NCI-H226 (cell line): ENCODE measurements around the gene KIAA0825.

ENCODE experiments used
- DNase-seq: peaks from one replicate; pipeline ENCODE4 v3.0.0-alpha.2; 2015

The KIAA0825 gene

DNA sequence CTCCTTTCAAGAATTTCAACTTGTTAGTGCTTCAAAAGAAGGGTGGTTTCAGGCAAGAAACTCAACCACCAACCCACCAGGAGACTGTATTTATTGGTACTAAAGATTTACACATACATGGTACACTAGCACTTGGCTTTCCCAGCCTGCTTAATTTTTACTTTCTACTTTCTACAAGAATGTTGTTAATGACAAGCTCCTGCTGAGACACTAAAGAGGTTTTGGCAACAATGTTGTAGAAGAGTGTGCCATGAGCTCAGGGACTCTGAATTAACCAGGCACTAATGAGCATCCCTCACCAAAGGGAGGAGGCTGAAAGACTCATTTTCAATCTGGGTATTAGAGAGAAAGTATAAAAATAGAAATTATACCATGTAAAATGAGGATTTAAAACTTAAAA lies 195.0 kb downstream of the KIAA0825 start:
- DNase-seq = no peak

DNA sequence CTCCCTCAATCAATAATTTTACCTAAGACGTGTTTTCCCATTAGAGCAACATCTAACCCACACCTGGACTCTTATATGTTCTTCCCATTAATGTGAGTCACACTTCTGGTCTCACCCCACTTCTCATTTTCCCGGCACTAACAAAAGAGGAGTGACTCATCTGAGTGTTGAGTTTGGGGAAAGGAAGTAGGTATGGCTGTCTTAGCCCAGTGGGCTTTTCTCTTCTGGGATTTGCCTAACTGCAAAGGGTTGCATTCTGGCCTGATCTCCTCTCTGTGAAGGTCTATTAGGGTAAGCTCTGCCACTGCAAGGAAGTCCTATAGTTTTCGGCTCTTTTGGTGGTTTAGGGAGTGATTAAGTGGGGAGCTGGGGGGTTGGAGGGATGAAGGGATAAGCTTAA lies 195.6 kb downstream of the KIAA0825 start:
- peak; percentile 54 for DNase-seq

DNA sequence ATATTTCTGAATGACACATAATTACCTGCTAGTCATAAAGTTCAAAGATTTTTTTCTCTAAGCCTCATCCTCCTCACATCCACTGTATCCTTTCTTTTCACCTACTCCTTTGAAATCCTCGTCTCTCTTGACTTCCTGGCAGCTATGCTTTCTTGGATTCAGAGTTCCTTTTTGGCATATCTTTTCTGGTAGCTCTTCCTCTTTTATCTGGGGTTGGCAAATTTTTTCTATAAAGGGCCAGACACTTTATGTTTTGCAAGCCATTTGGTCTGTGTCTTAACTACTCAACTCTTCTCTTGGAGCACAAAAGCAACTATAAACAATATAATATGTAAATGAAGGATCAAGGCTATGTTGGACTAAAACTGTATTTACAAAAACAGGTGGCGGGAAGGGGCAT lies 197.5 kb downstream of the KIAA0825 start:
- DNase-seq = no peak

DNA sequence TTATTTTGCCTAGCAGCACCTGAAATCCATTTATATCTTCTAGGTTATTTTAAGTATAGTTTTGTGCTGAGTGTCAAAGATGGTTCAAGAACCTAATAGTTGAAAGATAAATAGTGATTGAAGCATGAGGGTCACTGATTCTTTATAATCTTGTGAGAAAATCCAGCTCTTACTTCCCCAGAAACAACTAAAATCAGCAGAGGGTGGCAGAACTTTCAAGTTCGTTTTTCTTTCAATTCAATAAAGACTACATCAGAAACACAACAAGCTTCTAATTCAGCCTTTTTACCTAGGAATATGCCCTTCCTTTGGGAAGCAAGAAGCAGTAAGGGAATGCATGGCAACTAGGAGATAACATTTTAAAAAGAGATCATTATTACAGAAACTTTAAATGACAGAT lies 202.6 kb downstream of the KIAA0825 start:
- no peak for DNase-seq

DNA sequence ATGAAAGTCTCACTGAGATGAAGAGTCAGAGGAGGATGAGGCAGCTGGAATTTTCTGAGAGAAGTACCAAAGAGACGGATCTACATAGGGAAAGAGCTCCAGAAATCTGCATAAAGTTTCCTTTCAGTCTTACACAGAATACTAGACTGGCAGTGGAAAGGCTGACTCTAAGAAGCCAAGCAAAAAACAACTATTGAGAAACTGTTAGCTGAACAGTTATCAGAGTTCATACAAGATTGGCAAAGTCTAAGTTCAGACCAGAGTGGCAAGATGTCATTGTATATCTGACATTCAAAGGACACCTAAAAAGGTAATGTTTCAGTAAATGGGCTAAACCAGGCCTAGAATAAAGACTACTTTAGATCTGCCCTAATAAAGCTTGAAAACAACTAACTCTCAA lies 209.0 kb downstream of the KIAA0825 start:
- DNase-seq = no peak

DNA sequence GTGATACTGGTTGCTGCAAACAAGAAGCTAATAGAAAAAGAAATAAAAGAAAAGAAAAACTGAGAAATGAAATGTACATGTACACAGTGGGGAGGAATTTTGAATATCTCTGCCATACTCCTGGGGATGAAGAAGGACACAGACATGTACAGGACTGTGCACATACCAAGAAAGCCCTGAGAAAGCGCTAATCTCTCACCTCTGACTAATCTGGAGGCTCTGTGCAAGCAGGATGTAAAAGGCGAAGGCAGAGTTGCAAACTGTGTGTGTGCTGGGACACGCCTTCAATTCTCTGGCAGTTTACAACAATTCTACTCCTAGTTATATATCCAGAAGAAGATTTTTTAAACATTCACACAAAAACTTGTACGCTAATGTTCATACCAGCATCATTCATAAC lies 211.4 kb downstream of the KIAA0825 start:
- peak; percentile 12 for DNase-seq

DNA sequence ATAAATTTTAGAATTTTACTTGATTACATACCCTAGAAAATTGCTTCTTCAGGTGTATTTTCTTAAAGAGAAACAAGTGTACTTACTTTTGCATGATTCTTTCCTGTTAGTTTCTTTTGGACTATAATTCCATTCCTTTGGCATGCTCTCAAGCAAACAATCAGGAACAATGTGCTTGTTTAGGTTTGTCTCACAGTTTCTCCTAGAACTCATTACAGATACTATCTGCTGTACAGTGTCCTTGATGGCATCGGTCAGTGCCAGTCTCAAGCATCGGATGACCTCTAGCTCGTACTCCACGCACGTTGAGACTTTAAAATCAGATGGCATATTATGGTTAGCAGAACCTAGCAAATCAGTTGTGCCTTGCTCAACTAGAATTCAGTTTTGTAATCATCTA lies 214.9 kb downstream of the KIAA0825 start:
- DNase-seq = no peak

DNA sequence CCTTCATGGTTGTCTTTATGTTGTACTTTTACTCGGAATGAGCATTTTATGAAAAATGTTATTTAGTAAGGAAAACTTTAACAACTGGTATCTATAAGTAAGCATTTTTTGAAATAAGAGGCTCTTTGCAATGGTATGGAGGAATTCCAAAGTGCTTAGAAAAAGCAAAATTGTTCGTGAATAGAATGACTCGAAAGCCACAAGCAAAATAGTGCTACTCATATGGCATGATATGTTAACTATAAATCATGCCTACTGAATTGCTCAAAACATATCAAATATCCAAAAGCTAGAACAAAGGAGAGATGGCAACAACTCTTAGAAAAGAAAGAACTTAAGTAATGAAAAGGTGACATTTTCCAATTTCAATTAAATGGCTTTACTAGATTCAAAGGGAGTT lies 216.3 kb downstream of the KIAA0825 start:
- no peak for DNase-seq

DNA sequence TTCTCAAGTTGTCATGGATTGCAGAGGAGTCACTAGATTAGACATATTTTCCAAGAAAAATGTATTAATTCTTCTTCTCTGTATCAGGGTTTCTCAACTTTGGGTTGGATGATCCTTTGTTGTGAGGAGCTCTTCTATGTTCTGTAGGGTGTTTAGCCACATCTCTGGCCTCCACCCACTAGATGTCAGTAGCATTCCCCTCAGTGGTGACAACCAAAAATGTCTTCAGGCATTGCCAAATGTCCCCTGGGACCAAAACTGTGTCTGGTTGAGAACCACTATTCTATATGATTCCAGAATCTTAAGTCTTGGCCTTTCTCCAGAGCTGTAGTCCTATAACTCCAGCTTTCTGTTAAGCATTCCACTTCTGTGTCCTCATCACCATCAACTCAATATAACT lies 220.9 kb downstream of the KIAA0825 start:
- no peak for DNase-seq

DNA sequence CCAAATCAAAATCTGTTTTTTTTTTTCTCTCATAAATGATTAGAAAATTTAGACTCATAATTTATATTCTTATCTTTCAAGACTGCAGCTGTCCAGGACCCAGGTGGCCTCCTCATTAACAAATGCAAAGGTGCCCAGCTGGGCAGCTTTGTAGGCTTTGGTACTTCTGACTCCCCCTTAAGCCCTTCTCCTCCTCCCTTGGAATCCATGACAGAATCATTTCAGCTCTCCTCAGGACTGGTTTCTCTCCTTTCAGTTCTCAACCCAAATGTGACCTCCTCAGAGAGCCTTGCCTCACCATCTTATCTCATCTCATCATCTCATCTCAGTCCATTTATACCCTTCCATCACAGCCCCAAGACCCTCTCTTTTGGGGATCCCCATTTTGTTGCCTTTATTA lies 221.7 kb downstream of the KIAA0825 start:
- DNase-seq = no peak

DNA sequence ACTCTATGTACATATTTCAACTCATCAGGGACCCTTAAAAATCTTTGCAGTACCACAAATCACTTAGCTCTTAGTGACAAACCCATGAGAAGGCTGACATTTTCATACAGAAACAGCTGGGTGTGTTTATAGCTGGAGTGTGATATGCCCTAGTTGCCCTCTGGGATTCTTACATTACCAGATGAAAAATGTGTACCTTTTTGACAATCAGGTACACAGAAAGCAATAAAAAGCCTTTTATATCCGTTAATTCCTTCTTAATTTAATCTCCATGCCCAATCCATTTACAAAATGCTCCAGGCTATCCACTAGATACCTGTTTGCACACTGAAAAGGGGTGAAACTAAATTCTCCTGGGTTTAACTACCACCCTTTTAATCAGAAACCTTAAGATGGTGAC lies 222.9 kb downstream of the KIAA0825 start:
- no peak for DNase-seq

DNA sequence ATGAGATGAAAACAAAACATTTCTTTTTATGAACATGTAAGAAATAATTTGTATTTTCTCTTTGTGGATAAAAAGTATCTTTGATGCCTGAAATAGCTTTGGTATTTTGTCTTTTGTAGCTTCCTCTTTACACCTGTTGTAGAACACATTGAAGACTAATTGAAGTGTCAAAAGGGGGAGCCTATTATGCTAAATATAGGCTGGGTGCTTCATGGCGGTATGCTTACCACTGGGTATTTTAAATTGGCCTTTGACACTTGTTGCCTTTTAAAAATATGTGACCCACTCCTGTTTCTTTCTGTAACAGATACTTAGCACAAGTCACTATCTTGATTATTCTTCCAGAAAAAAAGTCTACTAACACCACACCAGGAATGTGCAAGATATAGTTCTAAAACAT lies 226.4 kb downstream of the KIAA0825 start:
- no peak for DNase-seq

DNA sequence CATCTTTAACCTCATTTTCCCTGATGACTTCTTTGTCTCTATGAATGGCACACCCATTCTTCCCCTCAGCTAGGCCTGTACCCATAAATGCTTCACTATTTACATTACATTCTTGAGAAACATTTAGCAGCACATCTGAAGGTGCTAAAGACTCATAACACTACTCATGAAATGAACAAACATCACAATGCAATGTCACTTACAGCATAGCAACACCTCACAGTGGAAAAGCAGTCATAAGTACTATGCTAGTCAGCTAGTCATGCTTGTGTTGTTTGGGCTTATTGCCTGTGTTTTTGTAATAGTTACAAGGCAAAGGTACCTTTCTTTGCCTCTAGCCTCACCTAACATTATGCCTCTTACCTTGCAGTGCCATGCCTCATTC lies 228.9 kb downstream of the KIAA0825 start:
- no peak for DNase-seq

DNA sequence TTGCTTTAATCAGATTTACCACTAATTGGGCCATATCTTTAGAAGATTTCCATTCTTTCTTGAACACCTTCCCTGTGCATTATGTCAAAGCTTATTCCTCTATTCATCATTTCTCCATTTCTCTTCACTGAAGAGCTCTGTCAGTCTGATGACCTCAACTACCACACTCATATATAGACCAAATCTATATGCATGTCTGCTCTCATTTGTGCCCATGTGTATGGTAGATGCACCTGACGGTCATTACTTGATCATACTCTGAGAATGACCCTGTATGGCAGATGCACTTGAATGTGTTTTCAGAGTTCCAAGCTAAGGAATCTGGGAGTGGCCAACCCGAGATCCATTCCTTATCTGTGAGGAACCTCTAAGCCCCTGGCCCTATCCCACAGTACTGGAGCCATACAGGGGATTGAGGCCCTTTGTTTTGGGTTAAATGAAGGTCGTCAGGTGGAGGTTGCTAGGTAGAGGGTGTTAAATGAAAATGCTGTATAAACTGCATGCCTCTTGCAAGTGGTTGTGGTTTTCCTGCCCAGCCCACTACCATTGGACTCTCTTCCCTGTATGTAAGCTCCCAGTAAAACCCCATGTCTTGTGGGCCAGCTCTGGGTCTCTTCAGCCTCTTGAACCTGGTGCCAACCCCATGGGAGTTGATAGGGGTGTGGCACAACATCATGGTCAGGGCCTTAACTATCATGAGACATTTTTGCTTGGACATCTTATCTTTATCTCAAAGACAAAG lies 229.5 kb downstream of the KIAA0825 start:
- DNase-seq = no peak

DNA sequence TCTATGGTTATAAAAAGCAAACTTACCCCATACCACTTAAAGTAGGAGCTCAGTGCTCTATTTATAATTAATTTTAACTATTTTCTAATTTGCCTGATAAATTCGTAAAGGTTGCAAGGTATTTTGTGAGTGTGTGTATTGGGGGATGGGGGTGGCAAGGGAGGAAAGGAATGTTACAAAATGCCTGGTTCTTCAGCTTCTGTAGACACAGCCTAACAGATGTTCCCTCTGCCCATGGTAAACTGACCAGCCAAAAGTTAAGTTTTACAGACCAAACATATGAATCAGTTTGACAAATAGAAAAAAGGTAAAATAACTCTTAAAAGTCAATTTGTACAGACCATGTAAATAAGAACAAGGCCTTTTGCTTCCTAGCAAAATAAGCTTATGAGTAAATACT lies 232.6 kb downstream of the KIAA0825 start:
- DNase-seq = no peak

DNA sequence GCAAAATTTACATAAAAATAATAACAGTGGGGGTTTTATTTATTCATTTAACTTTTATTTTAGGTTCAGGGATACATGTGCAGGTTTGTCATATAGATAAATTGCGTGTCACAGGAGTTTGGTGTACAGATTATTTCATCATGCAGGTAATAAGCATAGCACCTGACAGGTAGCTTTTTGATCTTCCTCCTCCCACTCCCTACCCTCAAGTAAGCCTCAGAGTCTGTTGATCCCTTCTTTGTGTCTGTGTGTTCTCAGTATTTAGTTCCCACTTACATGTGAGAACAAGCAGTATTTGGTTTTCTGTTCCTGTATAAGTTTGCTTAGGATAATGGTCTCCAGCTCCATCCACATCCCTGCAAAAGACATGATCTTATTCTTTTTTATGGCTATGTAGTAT lies 240.3 kb downstream of the KIAA0825 start:
- DNase-seq = no peak

DNA sequence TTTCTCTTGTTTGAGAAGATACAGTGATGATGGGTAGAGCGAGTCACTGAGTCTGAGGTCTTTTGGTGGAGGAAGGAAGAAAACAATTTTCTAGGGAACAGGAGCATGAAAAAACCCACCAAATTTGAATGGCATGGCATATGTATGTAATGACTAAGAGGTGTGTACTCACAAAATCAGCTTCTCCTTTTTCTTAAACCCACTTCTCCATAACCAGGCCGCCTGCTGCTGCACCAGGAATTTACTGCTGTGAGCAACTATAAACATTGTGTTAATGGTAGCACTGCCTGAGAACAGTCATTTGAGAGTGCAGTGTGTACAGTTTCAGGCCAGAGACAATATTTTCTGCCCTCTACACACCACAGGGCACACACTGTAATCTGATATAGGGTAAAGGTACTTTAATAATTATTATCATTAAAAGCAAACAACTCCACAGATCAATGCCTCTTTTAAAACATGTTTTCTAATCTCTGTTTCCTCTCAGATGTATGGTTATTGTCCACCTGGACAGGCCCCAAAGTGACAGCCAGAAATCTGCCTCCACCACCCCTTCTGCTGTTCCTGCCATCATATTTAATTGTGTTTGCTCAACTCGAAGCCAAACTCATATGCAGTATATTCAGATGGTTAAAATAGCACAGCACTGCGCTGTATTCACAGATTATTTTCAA lies 241.6 kb downstream of the KIAA0825 start:
- DNase-seq = no peak

DNA sequence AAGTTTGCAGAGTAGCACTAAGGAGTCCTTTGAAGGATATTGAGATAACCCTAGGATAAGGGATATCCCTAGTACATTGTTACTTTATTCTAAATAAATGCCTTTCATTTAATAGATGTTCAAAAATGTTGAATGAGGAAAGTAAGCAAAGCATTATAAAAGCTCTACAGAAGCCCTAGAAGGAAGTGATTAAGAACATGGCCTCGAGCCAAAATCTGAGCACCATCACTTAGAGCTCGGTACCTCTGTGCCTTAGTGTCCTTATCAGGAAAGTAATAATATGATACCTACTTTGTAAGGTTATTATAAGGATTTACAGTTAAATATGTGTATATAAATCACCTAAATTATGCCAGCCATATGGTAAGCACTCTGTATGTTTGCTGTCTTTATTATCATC lies 242.6 kb downstream of the KIAA0825 start:
- DNase-seq = no peak

DNA sequence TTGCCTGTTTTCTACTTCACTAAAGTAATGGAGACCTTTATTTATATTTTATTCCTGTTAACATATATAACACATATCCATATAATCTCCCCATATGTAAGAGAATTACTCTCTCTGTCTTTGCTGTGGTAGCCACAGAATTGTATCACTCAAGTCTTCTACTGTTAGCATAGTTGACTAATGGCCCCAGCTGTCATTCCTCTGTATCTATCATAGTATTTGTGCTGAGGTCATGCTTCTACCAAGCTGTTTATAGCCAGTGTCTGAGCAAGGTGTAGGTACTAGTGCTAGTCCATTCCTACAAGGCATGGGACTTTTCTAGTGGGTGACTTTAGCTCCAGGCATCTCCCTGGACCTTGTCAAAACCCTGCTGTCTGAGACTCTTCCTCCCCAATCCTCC lies 244.1 kb downstream of the KIAA0825 start:
- no peak for DNase-seq

DNA sequence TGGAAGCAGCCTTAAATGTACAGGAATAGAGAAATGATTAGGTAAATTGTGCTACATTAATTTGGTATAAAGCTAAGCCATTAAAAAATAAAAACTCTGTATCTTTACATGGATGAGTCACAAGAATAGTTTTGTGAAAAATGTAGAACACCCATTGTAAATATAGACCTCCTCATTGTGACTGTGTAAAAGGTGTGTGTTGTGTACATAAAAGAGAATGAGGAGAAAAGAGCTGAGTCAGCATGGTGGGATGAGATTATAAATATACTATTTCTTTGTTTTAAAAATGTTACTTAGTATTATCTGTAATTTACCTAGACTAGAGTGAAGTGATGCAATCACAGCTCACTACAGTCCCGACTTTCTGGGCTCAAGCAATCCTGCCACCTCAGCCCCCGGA lies 250.5 kb downstream of the KIAA0825 start:
- DNase-seq = no peak

DNA sequence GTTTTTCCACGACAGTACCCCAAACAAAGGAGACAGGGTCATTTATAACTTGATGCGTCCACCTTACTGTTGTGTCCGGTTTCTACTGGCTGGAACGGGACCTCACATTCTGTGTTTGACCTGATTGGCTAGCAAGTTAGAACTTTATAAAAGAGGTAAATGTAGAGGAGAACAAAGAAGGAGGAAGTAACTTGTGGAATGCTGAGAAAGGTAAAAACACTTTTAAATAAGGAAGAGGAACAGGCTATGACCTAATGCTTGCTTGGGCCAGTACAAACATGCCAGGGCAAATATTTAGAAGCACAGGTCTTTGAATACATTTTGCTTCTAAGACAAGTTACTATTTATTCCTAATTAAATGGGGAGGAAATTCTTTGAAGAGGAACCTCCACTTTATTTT lies 251.6 kb downstream of the KIAA0825 start:
- DNase-seq = no peak

DNA sequence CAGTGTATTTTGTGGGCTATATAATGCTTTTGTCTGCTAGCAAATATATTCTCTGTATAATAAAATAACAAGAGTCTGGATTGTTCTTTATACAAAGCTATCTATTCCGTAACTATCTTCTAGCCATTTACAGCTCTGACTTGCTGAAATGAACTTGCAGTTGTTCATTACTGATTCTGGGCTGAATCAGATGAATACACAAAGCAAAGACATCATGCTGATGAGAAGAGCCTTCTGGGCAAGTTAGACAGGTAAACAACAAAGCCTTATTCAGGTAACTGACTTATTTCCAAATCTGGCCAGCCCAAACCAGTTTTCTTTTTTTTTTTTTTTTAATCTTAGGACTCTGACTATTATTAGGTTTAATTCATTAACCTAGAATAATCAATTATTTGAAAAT lies 255.5 kb downstream of the KIAA0825 start:
- no peak for DNase-seq

DNA sequence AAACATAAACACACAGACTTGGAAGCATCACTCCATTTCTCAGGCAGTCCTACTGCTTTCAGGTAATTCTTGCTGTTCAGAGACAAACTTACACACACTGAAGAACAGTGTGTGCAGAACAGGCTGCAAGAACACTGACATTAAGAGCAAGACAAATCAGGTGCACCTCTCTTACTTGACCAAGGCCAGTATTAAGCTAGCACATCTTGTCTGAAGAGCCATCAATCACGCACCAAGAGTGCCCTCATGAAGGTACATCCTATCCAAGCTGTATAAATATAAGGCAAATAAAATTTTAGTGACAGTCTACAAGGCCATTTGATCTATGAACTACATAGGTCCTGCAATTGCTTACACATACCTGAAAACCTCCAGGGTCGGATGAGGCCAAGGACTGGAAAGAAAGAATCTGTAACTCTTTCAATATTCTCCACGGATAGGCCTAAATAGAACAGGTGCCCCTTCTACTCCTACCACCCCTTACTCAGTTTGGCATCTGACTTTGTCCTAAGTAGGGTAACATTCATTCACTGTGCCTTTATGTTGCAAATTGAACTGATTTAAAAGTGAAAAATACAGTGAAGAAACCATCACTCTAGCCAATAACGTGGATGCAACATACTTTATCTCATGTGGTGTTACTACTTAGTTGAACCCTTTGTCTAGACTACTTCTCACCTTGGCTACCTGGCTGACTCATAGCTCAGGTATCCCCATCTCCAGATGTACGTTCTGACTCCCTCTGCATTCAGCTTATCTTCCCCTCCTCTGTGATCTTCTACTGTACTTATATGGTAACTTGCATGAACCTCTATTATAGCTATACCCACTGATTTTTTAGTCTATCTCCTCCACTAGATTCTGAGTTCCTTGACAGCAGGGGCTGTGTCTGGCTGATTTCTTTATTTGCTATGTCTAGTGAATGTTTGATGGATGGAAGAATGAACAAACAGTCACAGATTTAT lies 256.3 kb downstream of the KIAA0825 start:
- no peak for DNase-seq

DNA sequence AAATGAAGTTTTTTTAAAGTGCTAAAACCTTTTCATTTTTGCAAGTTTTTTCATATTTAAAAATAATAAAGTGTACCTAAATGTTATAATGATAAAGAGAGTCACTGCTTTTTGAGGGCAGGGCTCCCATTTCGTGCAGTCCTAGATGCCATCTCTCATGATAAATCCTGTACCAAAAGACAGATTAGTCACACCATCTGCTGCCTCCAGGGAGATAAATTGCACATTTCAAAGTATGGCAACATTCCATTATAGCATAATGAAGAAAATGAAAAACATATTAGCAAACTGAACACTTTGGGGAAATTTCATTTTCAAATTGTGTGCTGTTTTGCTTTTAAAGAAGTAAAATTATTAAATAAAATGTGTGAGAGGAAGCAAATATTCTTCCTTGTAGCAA lies 257.2 kb downstream of the KIAA0825 start:
- no peak for DNase-seq
